ENCODE data around the gene COQ9. TPM values are rescaled to one million over a fixed set of nuclear protein-coding genes. Genes with fewer than 3 reads are reported as not detected.

COQ9 gene
- 28.6 and 29.6 TPM in 2 replicates for total RNA-seq

DNA sequence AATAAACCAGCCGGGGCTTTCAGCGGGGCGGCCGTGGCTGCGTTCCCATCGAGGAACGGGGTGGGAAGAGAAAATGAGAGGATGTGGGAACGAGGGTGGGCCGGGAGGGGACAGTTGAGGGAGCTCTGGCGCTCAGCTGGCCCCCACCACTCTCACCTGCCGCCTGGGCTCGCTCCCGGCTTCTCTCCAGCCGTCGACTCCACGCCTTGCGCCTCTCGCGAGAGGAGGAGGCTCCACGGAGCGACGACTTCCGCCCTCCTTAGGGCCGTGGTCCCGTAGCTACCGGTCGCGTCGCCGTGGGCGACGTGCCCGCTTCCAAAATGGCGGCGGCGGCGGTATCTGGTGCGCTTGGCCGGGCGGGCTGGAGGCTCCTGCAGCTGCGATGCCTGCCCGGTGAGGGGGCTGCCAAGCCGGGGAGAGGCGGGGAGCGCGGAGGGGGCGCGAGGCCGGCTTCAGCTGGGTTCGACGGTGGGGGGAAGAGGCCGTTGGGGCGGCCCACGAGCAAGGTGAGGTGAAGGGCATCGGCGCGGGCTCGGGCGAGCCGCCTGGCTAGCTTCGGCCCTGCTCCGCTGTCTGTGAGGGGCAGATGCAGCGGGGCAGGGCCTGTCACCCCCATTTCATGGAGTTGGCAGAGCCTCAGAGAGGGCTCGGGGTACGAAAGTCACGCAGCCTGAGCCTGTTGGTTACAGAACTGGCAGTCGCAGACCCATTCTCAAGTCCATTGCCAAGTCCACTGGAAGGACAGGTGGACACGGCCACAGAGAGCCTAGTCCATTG lies at the start of gene COQ9, which contains the start of gene CIAPIN1:
TSS of gene COQ9 (plus strand) at position 294 of the 777 bp plus-strand sequence. CDS start at position 321, 27 bp downstream.
TSS of gene CIAPIN1 (minus strand) at position 200 of the 777 bp plus-strand sequence. CDS start 6,457 bp downstream, outside the sequence.

GRCh38 chr16:57403965-57404817 lies 43.1 kb upstream of the COQ9 start, which contains the start of gene CCL17:
TSS of gene CCL17 (plus strand) at chr16:57404767. CDS start at chr16:57413933, 9,166 bp downstream.

GRCh38 chr16:57462209-57462977 lies 15.1 kb downstream of the COQ9 start, which contains the start of gene POLR2C:
TSS of gene POLR2C (plus strand) at chr16:57462679. CDS start at chr16:57462725, 46 bp downstream.

DNA sequence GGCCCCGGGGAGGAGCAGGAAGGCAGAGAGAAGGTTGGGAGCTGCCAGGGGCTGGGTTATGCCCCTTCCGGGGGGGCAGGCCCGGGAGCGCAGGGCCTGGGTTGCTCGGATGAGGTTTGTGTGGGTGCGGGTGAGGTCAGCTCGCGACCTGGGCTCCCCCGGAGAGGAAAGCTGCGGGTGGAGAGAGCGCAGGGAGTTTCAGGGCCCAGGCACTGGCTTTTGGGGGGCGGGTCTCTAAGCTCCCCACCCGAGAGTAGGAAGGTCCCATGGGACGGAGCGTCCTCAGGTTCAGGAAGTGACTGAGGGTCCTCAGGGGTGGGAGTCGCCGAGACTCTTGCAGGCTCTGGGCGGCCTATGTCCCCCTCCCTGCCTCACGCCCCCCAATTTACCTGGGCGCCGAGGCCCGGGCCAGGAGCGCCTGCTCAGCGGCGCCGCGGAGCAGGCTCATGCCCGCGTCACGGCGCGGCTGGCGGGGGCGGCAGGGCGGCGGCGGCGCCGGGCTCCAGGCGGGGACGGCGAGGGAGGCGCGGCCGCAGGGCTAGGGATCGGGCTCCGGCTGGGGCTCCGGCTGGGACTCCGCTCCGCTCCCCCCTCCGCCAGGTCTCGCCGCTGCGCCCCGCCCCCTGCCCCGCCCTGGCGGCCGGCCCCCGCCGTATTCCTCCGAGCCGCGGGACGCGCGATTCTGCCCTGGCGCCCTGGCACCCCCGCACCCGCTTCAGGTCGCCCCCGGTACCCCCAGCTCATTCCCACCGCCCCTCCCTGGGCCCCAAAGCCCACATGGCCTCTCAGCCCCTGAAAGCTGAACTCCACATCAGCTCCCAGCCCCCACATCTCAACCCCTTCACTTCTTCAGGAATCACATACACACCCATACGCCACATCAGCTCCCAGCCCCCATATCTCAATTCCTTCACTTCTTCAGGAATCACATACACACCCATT lies 38.9 kb downstream of the COQ9 start, which contains the start of gene DOK4:
TSS of gene DOK4 (minus strand) at position 578 of the 942 bp plus-strand sequence. CDS start 6,986 bp downstream, outside the sequence.

Other genes starting within 250 kb of the COQ9 start
- 50.4 and 69.6 TPM in 2 replicates for gene ARL2BP, start 202.2 kb upstream of the COQ9 start, total RNA-seq
- gene PLLP, start 162.8 kb upstream of the COQ9 start, total RNA-seq: 0.20 and 0.37 TPM in 2 replicates
- not detected in 2 replicates for gene CCL22, start 88.7 kb upstream of the COQ9 start, total RNA-seq
- 3.4 and 5.6 TPM in 2 replicates for gene CX3CL1, start 75.0 kb upstream of the COQ9 start, total RNA-seq
- gene CCL17, start 42.7 kb upstream of the COQ9 start, total RNA-seq: not detected in 2 replicates
- gene CIAPIN1, start 94 bp upstream of the COQ9 start, total RNA-seq: 22.4 and 22.9 TPM in 2 replicates
- gene POLR2C, start 15.2 kb downstream of the COQ9 start, total RNA-seq: 60.8 and 73.7 TPM in 2 replicates
- gene DOK4, start 39.0 kb downstream of the COQ9 start, total RNA-seq: 39.1 and 54.1 TPM in 2 replicates
- gene CCDC102A, start 89.1 kb downstream of the COQ9 start, total RNA-seq: 22.7 and 23.3 TPM in 2 replicates
- gene ADGRG5, start 95.2 kb downstream of the COQ9 start, total RNA-seq: not detected in 2 replicates
- 1.7 and 5.0 TPM in 2 replicates for gene ADGRG1, start 181.2 kb downstream of the COQ9 start, total RNA-seq
- not detected in 2 replicates for gene ADGRG3, start 220.8 kb downstream of the COQ9 start, total RNA-seq
- gene DRC7, start 247.3 kb downstream of the COQ9 start, total RNA-seq: 0.34 TPM in 1 of 2 replicates, not detected in the other

Data from cardiac ventricle fibroblast (primary cell).